ENCODE measurements around the gene RAC3.
A peak's percentile ranks its signal among the peaks of the same experiment; 100 is the strongest.

The RAC3 gene

GRCh38 chr17:82045936-82046484, 14.5 kb downstream of the RAC3 start:
- no peak overlapping the region for H3K27ac Mint-ChIP-seq
- H3K9me3 Mint-ChIP-seq: no peaks in the 10 kb centered on the region
- no peaks in the 10 kb centered on the region for H3K4me1 Mint-ChIP-seq (ENCODE audit: low read depth)
- no peak for DNase-seq (ENCODE audit: low spot score)
- H3K4me3 Mint-ChIP-seq: no peak overlapping the region
- no peaks in the 10 kb centered on the region for H3K27me3 Mint-ChIP-seq (ENCODE audit: low read depth)
- no peaks in the 10 kb centered on the region for H3K36me3 Mint-ChIP-seq (ENCODE audit: low read depth)

- H3K4me3 Mint-ChIP-seq: no peak overlapping the region
- H3K27ac Mint-ChIP-seq: no peak overlapping the region
- H3K4me1 Mint-ChIP-seq (ENCODE audit: low read depth): no peaks in the 10 kb centered on the region
- H3K36me3 Mint-ChIP-seq (ENCODE audit: low read depth): no peaks in the 10 kb centered on the region
- H3K9me3 Mint-ChIP-seq: no peaks in the 10 kb centered on the region
- no peak for DNase-seq (ENCODE audit: low spot score)
- no peaks in the 10 kb centered on the region for H3K27me3 Mint-ChIP-seq (ENCODE audit: low read depth)
Measured at GRCh38 chr17:82046903-82047302, 15.4 kb downstream of the RAC3 start.

- Mint-ChIP-seq H3K4me3 (no peak overlapping the region), H3K36me3 (ENCODE audit: low read depth) (no peaks in the 10 kb centered on the region), H3K27ac (peak overlapping the region; percentile 71), H3K9me3 (no peaks in the 10 kb centered on the region), H3K27me3 (ENCODE audit: low read depth) (no peaks in the 10 kb centered on the region), H3K4me1 (ENCODE audit: low read depth) (no peaks in the 10 kb centered on the region)
- DNase-seq (ENCODE audit: low spot score): no peak
Measured at GRCh38 chr17:82047379-82047778, 15.9 kb downstream of the RAC3 start.

GRCh38 chr17:82047914-82048570, 16.6 kb downstream of the RAC3 start:
- peak overlapping the region; percentile 71 for H3K27ac Mint-ChIP-seq
- H3K27me3 Mint-ChIP-seq (ENCODE audit: low read depth): no peaks in the 10 kb centered on the region
- no peaks in the 10 kb centered on the region for H3K4me1 Mint-ChIP-seq (ENCODE audit: low read depth)
- no peak for DNase-seq (ENCODE audit: low spot score)
- no peak overlapping the region for H3K4me3 Mint-ChIP-seq
- peaks cover 2% of the 10 kb centered on the region for H3K36me3 Mint-ChIP-seq (ENCODE audit: low read depth)
- H3K9me3 Mint-ChIP-seq: no peaks in the 10 kb centered on the region

- Mint-ChIP-seq H3K27ac (no peak overlapping the region), H3K27me3 (ENCODE audit: low read depth) (no peaks in the 10 kb centered on the region), H3K4me3 (no peak overlapping the region), H3K9me3 (no peaks in the 10 kb centered on the region), H3K36me3 (ENCODE audit: low read depth) (peaks cover 2% of the 10 kb centered on the region), H3K4me1 (ENCODE audit: low read depth) (peaks cover 3% of the 10 kb centered on the region)
- no peak for DNase-seq (ENCODE audit: low spot score)
Measured at GRCh38 chr17:82048571-82048971, 17.1 kb downstream of the RAC3 start.

GRCh38 chr17:82049106-82049505, 17.6 kb downstream of the RAC3 start:
- peaks cover 2% of the 10 kb centered on the region for H3K36me3 Mint-ChIP-seq (ENCODE audit: low read depth)
- peaks cover 3% of the 10 kb centered on the region for H3K4me1 Mint-ChIP-seq (ENCODE audit: low read depth)
- DNase-seq (ENCODE audit: low spot score): no peak
- no peaks in the 10 kb centered on the region for H3K9me3 Mint-ChIP-seq
- no peaks in the 10 kb centered on the region for H3K27me3 Mint-ChIP-seq (ENCODE audit: low read depth)
- H3K27ac Mint-ChIP-seq: no peak overlapping the region
- no peak overlapping the region for H3K4me3 Mint-ChIP-seq

DNA sequence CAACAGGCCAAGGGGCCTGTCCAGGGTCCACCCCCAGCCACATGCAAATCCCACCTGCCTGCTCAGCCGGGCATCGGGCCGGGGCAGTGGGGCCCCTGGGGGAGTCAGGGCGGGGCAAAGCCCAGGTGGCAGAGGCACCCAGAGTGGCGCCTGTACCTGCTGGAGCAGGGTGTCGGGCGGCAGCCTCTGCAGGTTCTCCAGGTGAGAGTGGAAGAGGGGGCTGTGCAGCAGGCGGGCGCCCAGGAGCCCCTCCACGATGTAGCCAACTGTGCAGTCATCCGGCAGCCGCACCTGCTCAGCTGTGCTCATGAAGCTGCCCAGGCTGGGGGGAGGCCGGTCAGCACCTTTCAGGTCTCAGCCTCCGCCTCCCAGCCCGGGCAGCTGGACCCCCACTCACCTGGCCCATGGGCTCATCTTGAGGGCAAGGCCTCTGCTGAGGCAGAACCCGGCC, 18.1 kb downstream of the RAC3 start:
- no peak for DNase-seq (ENCODE audit: low spot score)
- H3K27ac Mint-ChIP-seq: no peak overlapping the region

GRCh38 chr17:82050152-82050760, 18.8 kb downstream of the RAC3 start:
- H3K9me3 Mint-ChIP-seq: no peaks in the 10 kb centered on the region
- DNase-seq (ENCODE audit: low spot score): no peak
- H3K4me1 Mint-ChIP-seq (ENCODE audit: low read depth): peaks cover 3% of the 10 kb centered on the region
- peak overlapping the region; percentile 89 for H3K4me3 Mint-ChIP-seq
- H3K27me3 Mint-ChIP-seq (ENCODE audit: low read depth): no peaks in the 10 kb centered on the region
- peak overlapping the region; percentile 91 for H3K27ac Mint-ChIP-seq
- H3K36me3 Mint-ChIP-seq (ENCODE audit: low read depth): peaks cover 6% of the 10 kb centered on the region

More for the DNA sequence above, 18.1 kb downstream of the RAC3 start:
- Mint-ChIP-seq H3K9me3 (no peaks in the 10 kb centered on the region), H3K36me3 (ENCODE audit: low read depth) (peaks cover 2% of the 10 kb centered on the region), H3K27me3 (ENCODE audit: low read depth) (no peaks in the 10 kb centered on the region), H3K4me1 (ENCODE audit: low read depth) (peaks cover 3% of the 10 kb centered on the region), H3K4me3 (no peak overlapping the region)

DNA sequence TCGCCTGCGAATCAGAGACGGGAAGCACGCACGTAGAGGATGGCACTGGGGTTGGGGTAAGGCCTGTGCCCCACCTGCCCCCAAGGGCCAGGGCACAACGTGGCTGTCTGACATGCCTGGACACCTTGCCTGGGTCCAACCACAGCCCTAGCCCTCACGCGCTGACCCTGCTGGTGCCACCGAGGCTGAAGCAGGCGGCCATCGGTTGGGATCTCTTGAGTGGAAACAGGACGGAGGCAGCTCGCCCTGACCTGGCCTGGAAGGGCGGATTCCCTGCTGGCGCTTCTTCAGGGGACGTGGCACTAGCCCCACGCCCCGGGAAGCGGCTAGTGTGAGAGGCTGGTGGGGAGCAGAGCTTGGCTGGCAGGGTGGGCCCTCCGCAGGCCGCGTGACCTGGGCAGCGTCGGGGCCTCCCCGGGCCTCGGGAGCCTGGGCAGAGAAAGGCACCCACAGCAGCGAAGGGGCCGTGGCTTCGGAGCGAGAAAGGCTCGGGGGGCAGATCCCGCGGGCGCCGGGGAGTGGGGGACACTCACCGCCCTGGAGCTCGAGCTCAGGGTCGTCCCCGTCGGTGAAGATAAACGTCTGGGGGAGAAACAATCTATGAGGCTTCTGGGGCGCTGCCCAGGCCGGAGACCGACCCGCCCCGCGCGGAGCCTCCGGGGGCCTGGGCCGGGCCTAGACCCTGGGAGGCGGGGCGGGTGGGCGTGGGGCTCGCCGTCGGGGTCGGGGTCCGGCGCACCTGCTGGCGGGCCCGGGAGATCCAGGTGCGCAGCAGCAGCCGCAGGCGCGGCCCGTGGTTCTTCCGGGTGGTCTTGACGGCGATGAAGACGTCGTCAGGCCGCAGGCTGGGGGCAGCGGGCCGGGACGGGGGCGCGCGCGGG, 19.5 kb downstream of the RAC3 start:
- no peak for DNase-seq (ENCODE audit: low spot score)
- Mint-ChIP-seq H3K4me3 (peak overlapping the region; percentile 89), H3K27ac (peak overlapping the region; percentile 91), H3K4me1 (ENCODE audit: low read depth) (peaks cover 3% of the 10 kb centered on the region), H3K9me3 (no peaks in the 10 kb centered on the region), H3K27me3 (ENCODE audit: low read depth) (no peaks in the 10 kb centered on the region), H3K36me3 (ENCODE audit: low read depth) (peaks cover 9% of the 10 kb centered on the region)

- peak; percentile 79 for DNase-seq (ENCODE audit: low spot score)
- H3K27me3 Mint-ChIP-seq (ENCODE audit: low read depth): no peaks in the 10 kb centered on the region
- peak within 1 kb of the TSS; percentile 89 for H3K4me3 Mint-ChIP-seq
- peaks cover 13% of the 10 kb centered on the region for H3K36me3 Mint-ChIP-seq (ENCODE audit: low read depth)
- H3K4me1 Mint-ChIP-seq (ENCODE audit: low read depth): peaks cover 3% of the 10 kb centered on the region
- no peaks in the 10 kb centered on the region for H3K9me3 Mint-ChIP-seq
- peak within 1 kb of the TSS; percentile 91 for H3K27ac Mint-ChIP-seq
Measured at GRCh38 chr17:82051776-82052637, 20.5 kb downstream of the RAC3 start, which contains the start of the genes GPS1 and RFNG. Gene GPS1 (plus strand): TSS chr17:82051898. CDS start chr17:82051932, 34 bp downstream. Gene RFNG (minus strand): TSS chr17:82051811. CDS start chr17:82051766, 45 bp downstream.

DNA sequence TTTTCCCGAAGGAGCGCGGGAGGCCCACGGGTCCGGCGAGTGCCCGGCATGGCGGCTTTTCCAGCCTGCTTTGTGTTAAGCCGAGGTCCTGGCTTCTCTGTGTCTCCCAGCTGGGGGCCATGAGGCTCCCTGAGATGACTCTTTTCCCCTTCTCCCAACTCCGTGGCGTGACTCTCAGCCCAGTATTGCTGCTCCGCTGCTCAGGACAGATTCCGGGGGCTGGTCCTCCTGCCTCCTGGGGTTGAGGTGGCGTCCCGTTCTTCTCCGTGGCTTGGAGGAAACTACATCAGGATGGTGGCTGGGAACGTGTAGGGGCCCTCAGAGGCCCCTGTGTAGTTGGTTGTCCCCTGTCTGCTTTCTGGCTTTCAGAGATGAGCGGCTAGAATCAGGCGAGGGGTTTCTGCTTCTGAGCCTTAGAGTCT, 21.2 kb downstream of the RAC3 start:
- H3K27ac Mint-ChIP-seq: peak overlapping the region; percentile 36
- no peaks in the 10 kb centered on the region for H3K9me3 Mint-ChIP-seq
- H3K4me3 Mint-ChIP-seq: peak overlapping the region; percentile 79
- no peak for DNase-seq (ENCODE audit: low spot score)
- no peaks in the 10 kb centered on the region for H3K27me3 Mint-ChIP-seq (ENCODE audit: low read depth)
- peaks cover 14% of the 10 kb centered on the region for H3K36me3 Mint-ChIP-seq (ENCODE audit: low read depth)
- H3K4me1 Mint-ChIP-seq (ENCODE audit: low read depth): peaks cover 3% of the 10 kb centered on the region

DNA sequence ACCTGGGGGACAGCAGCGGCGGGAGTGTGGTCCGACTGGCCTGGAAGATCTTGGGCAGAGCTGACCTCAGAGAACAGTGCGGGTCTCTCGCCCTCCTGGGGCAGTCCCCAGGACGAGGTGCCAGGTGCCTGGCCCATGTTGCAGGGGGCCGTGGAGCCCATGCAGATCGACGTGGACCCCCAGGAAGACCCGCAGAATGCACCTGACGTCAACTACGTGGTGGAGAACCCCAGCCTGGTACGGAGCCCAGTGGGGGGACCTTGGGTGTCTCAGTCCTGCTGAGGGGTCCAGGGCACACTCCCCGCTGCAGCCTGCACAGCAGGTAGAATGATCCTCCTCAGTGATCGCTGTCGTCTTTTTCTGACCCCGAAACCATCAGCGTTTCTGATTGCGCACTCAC, 21.7 kb downstream of the RAC3 start:
- no peaks in the 10 kb centered on the region for H3K27me3 Mint-ChIP-seq (ENCODE audit: low read depth)
- H3K27ac Mint-ChIP-seq: no peak overlapping the region
- peaks cover 3% of the 10 kb centered on the region for H3K4me1 Mint-ChIP-seq (ENCODE audit: low read depth)
- no peaks in the 10 kb centered on the region for H3K9me3 Mint-ChIP-seq
- no peak for DNase-seq (ENCODE audit: low spot score)
- H3K4me3 Mint-ChIP-seq: peak overlapping the region; percentile 79
- peaks cover 18% of the 10 kb centered on the region for H3K36me3 Mint-ChIP-seq (ENCODE audit: low read depth)
